GM23338 (cell line): ENCODE data around the gene ADGRG1. TPM values are rescaled to one million over a fixed set of nuclear protein-coding genes. Genes with fewer than 3 reads are reported as not detected.

Experiments
- ATAC-seq: fragments of 200-7000 bp; cut with Tn5 transposase; 3 replicates; pipeline ENCODE4 v1.9.1; 2020
- DNase-seq: peaks from one replicate; pipeline ENCODE4 v3.0.0-alpha.2; 2015; ENCODE audit warnings: low spot score
- H2AFZ ChIP-seq: fragments of 200-600 bp; sonication (generic); 2 replicates; pipeline ENCODE4 v1.8.0; 2016; ENCODE audit warnings: antibody characterized with exemption, mild to moderate bottlenecking, moderate library complexity
- H3F3A ChIP-seq: fragments of 200-600 bp; sonication (generic); replicated peaks from 2 replicates; pipeline ENCODE4 v1.8.0; 2017; ENCODE audit warnings: antibody characterized with exemption, mixed run types, low read depth
- H3K27ac ChIP-seq: fragments of 200-600 bp; sonication (generic); 2 replicates; pipeline ENCODE4 v1.6.1; 2016; ENCODE audit warnings: low read depth
- H3K27me3 ChIP-seq: fragments of 200-600 bp; sonication (generic); 2 replicates; pipeline ENCODE4 v1.8.0; 2016; ENCODE audit warnings: mild to moderate bottlenecking, mixed run types, moderate library complexity; ENCODE audit not compliant: insufficient read depth
- H3K36me3 ChIP-seq: fragments of 200-600 bp; sonication (generic); 2 replicates; pipeline ENCODE4 v1.8.0; 2016; ENCODE audit warnings: mild to moderate bottlenecking; ENCODE audit not compliant: insufficient read depth
- H3K4me1 ChIP-seq: fragments of 200-600 bp; sonication (generic); 2 replicates; pipeline ENCODE4 v1.8.0; 2016; ENCODE audit warnings: mild to moderate bottlenecking, moderate library complexity; ENCODE audit not compliant: insufficient read depth
- H3K4me2 ChIP-seq: fragments of 200-600 bp; sonication (generic); 2 replicates; pipeline ENCODE4 v1.7.1; 2017; ENCODE audit warnings: mixed run types
- H3K4me3 ChIP-seq: fragments of 200-600 bp; sonication (generic); 2 replicates; pipeline ENCODE4 v1.6.1; 2016; ENCODE audit warnings: mixed run types
- H3K79me2 ChIP-seq: fragments of 200-600 bp; sonication (generic); replicated peaks from 2 replicates; pipeline ENCODE4 v1.8.0; 2017; ENCODE audit warnings: mild to moderate bottlenecking; ENCODE audit not compliant: insufficient read depth
- H3K9me2 ChIP-seq: fragments of 200-600 bp; sonication (generic); 2 replicates; pipeline ENCODE4 v1.8.0; 2017; ENCODE audit not compliant: insufficient read depth
- H4K20me1 ChIP-seq: fragments of 200-600 bp; sonication (generic); replicated peaks from 2 replicates; pipeline ENCODE4 v1.8.0; 2017; ENCODE audit warnings: mild to moderate bottlenecking; ENCODE audit not compliant: insufficient read depth
- H3K27ac Mint-ChIP-seq: 2 replicates; pipeline ENCODE4 v1.8.0; 2020; ENCODE audit warnings: inconsistent platforms, mild to moderate bottlenecking, moderate library complexity, mixed read lengths
- H3K27me3 Mint-ChIP-seq: 3 replicates; pipeline ENCODE4 v1.8.0; 2022; ENCODE audit warnings: low read depth, mild to moderate bottlenecking, moderate library complexity, mixed read lengths, inconsistent platforms; ENCODE audit not compliant: insufficient read depth, poor library complexity
- H3K36me3 Mint-ChIP-seq: 3 replicates; pipeline ENCODE4 v1.8.0; 2021; ENCODE audit warnings: low read depth, mild to moderate bottlenecking, inconsistent platforms, moderate library complexity, mixed read lengths
- H3K4me1 Mint-ChIP-seq: 3 replicates; pipeline ENCODE4 v1.8.0; 2020; ENCODE audit warnings: mild to moderate bottlenecking, inconsistent platforms, mixed read lengths
- H3K4me3 Mint-ChIP-seq: 3 replicates; pipeline ENCODE4 v1.8.0; 2021; ENCODE audit warnings: moderate library complexity, mild to moderate bottlenecking, inconsistent platforms, mixed read lengths
- H3K9me3 Mint-ChIP-seq: 3 replicates; pipeline ENCODE4 v1.8.0; 2020; ENCODE audit warnings: moderate library complexity, mild to moderate bottlenecking, inconsistent platforms, mixed read lengths
- CREB1 ChIP-seq: fragments of 250-450 bp; sonication (Bioruptor Pico); IDR thresholded peaks from 2 replicates; pipeline ENCODE4 v1.5.0; 2020; ENCODE audit warnings: low read depth, mild to moderate bottlenecking, moderate library complexity
- EZH2 ChIP-seq: fragments of 200-600 bp; sonication (generic); IDR thresholded peaks from one replicate; pipeline ENCODE4 v1.8.0; 2017; ENCODE audit warnings: antibody characterized with exemption, mild to moderate bottlenecking, low read depth; ENCODE audit not compliant: unreplicated experiment
- EZH2phosphoT487 ChIP-seq: fragments of 200-600 bp; sonication (generic); IDR thresholded peaks from one replicate; pipeline ENCODE4 v1.8.1; 2018; ENCODE audit warnings: antibody characterized with exemption; ENCODE audit not compliant: unreplicated experiment
- JUNB ChIP-seq: IDR thresholded peaks from one replicate; pipeline ENCODE4 v1.6.1; 2016; ENCODE audit warnings: antibody characterized with exemption; ENCODE audit not compliant: unreplicated experiment
- NANOG ChIP-seq: IDR thresholded peaks from 2 replicates; pipeline ENCODE4 v1.6.1; 2016; ENCODE audit warnings: antibody characterized with exemption, borderline replicate concordance
- POLR2AphosphoS5 ChIP-seq: IDR thresholded peaks from 2 replicates; pipeline ENCODE4 v1.6.1; 2016; ENCODE audit warnings: antibody characterized with exemption, low read depth
- STAT1 ChIP-seq: IDR thresholded peaks from one replicate; pipeline ENCODE4 v1.6.1; 2016; ENCODE audit warnings: antibody characterized with exemption; ENCODE audit not compliant: unreplicated experiment
- ZNF114 ChIP-seq: fragments of 250-450 bp; sonication (Bioruptor Pico); IDR thresholded peaks from 2 replicates; pipeline ENCODE4 v1.5.0; 2020; ENCODE audit warnings: mild to moderate bottlenecking, moderate library complexity
- ZNF331 ChIP-seq: fragments of 250-450 bp; sonication (Bioruptor Pico); IDR thresholded peaks from 2 replicates; pipeline ENCODE4 v1.5.0; 2020; ENCODE audit warnings: low read depth, mild to moderate bottlenecking, moderate library complexity
- polyA plus RNA-seq: library from polyadenylated mRNA; unstranded; fragments of >200 nt; fragmentation: Nextera tagmentation; extraction: Ambion mirVana; gene quantifications from 2 replicates; pipeline ENCODE4 v1.2.1, GENCODE V29; 2016
- total RNA-seq: library from RNA; depleted of rRNA; stranded (reverse); fragments of >200 nt; shearing (Covaris generic); gene quantifications from 2 replicates; pipeline ENCODE4 v1.2.3, GENCODE V29; 2014
- TF ChIP-seq, protein P1 (sequence below): IDR thresholded peaks from 2 replicates; pipeline ENCODE4 v1.6.1; 2016; ENCODE audit warnings: antibody characterized with exemption
- TF ChIP-seq, protein P2 (sequence below), 2 experiments: fragments of 200-600 bp in 1 of 2; sonication (generic) in 1 of 2; conservative IDR thresholded peaks; 2 replicates each; pipeline versions ENCODE4 v1.5.1 to v1.6.1; 2016 to 2017; ENCODE audit warnings: antibody characterized with exemption in 2 of 2, low read depth in 2 of 2, mild to moderate bottlenecking in 2 of 2, moderate library complexity in 1 of 2
- TF ChIP-seq, protein P3 (sequence below): fragments of 250-450 bp; sonication (Bioruptor Pico); IDR thresholded peaks from 2 replicates; pipeline ENCODE4 v1.5.0; 2020; ENCODE audit warnings: mild to moderate bottlenecking, moderate library complexity
- TF ChIP-seq, protein P4 (sequence below): IDR thresholded peaks from one replicate; pipeline ENCODE4 v1.6.1; 2018; ENCODE audit warnings: antibody characterized with exemption; ENCODE audit not compliant: unreplicated experiment

Gene ADGRG1
- total and polyA plus RNA-seq, 2 experiments from 2014 or later, result 0.14 to 0.47 TPM

DNA sequence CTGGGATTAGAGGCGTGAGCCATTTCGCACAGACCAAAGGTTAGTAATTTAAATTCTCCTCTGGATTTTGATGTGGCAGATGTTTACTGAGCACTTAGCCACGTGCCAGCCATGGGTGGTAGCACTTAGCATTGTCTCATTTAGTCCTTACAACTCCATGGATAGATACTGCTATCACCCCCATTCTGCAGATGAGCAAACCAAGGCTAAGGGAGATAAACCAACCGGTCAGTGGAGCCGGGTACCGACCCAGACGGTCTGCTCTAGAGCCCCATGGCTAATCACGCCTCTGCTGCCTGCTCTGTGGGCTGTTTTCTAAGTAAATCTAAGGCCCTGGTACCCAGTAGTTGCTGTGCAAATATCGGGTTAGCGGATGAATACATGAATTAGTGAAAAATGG lies 12.6 kb upstream of the ADGRG1 start:
- Histone ChIP-seq H4K20me1 (no peaks in the 10 kb centered on the region), H3K9me2 (no peaks in the 10 kb centered on the region), H3K79me2 (no peaks in the 10 kb centered on the region), H3F3A (no peaks in the 10 kb centered on the region), H3K36me3 (no peaks in the 10 kb centered on the region), H3K4me2 (no peak overlapping the region), H2AFZ (no peak overlapping the region), H3K4me3 (no peak overlapping the region), H3K4me1 (no peaks in the 10 kb centered on the region), H3K27ac (no peak overlapping the region), H3K27me3 (no peaks in the 10 kb centered on the region)
- Mint-ChIP-seq H3K27me3 (peaks cover 8% of the 10 kb centered on the region), H3K4me3 (no peak overlapping the region), H3K27ac (no peak overlapping the region), H3K36me3 (no peaks in the 10 kb centered on the region), H3K4me1 (peaks cover 12% of the 10 kb centered on the region), H3K9me3 (no peaks in the 10 kb centered on the region)
- ATAC-seq, result no peak
- no peak for DNase-seq
- TF ChIP-seq, protein P1, sequence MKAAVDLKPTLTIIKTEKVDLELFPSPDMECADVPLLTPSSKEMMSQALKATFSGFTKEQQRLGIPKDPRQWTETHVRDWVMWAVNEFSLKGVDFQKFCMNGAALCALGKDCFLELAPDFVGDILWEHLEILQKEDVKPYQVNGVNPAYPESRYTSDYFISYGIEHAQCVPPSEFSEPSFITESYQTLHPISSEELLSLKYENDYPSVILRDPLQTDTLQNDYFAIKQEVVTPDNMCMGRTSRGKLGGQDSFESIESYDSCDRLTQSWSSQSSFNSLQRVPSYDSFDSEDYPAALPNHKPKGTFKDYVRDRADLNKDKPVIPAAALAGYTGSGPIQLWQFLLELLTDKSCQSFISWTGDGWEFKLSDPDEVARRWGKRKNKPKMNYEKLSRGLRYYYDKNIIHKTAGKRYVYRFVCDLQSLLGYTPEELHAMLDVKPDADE, result no peak
- TF ChIP-seq EZH2phosphoT487 (no peak), POLR2AphosphoS5 (no peak), ZNF114 (no peak), NANOG (no peak), STAT1 (no peak), JUNB (no peak), EZH2 (no peak), CREB1 (CRISPR knock-in tag) (no peak), ZNF331 (no peak)
- TF ChIP-seq, protein P2, sequence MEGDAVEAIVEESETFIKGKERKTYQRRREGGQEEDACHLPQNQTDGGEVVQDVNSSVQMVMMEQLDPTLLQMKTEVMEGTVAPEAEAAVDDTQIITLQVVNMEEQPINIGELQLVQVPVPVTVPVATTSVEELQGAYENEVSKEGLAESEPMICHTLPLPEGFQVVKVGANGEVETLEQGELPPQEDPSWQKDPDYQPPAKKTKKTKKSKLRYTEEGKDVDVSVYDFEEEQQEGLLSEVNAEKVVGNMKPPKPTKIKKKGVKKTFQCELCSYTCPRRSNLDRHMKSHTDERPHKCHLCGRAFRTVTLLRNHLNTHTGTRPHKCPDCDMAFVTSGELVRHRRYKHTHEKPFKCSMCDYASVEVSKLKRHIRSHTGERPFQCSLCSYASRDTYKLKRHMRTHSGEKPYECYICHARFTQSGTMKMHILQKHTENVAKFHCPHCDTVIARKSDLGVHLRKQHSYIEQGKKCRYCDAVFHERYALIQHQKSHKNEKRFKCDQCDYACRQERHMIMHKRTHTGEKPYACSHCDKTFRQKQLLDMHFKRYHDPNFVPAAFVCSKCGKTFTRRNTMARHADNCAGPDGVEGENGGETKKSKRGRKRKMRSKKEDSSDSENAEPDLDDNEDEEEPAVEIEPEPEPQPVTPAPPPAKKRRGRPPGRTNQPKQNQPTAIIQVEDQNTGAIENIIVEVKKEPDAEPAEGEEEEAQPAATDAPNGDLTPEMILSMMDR (conservative IDR thresholded peaks at IDR 0.05; ENCODE audit: low read depth in 2 of 2), result no peak
- TF ChIP-seq, protein P3, sequence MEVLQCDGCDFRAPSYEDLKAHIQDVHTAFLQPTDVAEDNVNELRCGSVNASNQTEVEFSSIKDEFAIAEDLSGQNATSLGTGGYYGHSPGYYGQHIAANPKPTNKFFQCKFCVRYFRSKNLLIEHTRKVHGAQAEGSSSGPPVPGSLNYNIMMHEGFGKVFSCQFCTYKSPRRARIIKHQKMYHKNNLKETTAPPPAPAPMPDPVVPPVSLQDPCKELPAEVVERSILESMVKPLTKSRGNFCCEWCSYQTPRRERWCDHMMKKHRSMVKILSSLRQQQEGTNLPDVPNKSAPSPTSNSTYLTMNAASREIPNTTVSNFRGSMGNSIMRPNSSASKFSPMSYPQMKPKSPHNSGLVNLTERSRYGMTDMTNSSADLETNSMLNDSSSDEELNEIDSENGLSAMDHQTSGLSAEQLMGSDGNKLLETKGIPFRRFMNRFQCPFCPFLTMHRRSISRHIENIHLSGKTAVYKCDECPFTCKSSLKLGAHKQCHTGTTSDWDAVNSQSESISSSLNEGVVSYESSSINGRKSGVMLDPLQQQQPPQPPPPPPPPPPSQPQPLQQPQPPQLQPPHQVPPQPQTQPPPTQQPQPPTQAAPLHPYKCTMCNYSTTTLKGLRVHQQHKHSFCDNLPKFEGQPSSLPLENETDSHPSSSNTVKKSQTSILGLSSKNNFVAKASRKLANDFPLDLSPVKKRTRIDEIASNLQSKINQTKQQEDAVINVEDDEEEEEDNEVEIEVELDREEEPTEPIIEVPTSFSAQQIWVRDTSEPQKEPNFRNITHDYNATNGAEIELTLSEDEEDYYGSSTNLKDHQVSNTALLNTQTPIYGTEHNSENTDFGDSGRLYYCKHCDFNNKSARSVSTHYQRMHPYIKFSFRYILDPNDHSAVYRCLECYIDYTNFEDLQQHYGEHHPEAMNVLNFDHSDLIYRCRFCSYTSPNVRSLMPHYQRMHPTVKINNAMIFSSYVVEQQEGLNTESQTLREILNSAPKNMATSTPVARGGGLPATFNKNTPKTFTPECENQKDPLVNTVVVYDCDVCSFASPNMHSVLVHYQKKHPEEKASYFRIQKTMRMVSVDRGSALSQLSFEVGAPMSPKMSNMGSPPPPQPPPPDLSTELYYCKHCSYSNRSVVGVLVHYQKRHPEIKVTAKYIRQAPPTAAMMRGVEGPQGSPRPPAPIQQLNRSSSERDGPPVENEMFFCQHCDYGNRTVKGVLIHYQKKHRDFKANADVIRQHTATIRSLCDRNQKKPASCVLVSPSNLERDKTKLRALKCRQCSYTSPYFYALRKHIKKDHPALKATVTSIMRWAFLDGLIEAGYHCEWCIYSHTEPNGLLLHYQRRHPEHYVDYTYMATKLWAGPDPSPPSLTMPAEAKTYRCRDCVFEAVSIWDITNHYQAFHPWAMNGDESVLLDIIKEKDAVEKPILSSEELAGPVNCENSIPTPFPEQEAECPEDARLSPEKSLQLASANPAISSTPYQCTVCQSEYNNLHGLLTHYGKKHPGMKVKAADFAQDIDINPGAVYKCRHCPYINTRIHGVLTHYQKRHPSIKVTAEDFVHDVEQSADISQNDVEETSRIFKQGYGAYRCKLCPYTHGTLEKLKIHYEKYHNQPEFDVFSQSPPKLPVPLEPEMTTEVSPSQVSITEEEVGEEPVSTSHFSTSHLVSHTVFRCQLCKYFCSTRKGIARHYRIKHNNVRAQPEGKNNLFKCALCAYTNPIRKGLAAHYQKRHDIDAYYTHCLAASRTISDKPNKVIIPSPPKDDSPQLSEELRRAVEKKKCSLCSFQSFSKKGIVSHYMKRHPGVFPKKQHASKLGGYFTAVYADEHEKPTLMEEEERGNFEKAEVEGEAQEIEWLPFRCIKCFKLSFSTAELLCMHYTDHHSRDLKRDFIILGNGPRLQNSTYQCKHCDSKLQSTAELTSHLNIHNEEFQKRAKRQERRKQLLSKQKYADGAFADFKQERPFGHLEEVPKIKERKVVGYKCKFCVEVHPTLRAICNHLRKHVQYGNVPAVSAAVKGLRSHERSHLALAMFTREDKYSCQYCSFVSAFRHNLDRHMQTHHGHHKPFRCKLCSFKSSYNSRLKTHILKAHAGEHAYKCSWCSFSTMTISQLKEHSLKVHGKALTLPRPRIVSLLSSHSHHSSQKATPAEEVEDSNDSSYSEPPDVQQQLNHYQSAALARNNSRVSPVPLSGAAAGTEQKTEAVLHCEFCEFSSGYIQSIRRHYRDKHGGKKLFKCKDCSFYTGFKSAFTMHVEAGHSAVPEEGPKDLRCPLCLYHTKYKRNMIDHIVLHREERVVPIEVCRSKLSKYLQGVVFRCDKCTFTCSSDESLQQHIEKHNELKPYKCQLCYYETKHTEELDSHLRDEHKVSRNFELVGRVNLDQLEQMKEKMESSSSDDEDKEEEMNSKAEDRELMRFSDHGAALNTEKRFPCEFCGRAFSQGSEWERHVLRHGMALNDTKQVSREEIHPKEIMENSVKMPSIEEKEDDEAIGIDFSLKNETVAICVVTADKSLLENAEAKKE (CRISPR knock-in tag), result no peak
- TF ChIP-seq, protein P4, sequence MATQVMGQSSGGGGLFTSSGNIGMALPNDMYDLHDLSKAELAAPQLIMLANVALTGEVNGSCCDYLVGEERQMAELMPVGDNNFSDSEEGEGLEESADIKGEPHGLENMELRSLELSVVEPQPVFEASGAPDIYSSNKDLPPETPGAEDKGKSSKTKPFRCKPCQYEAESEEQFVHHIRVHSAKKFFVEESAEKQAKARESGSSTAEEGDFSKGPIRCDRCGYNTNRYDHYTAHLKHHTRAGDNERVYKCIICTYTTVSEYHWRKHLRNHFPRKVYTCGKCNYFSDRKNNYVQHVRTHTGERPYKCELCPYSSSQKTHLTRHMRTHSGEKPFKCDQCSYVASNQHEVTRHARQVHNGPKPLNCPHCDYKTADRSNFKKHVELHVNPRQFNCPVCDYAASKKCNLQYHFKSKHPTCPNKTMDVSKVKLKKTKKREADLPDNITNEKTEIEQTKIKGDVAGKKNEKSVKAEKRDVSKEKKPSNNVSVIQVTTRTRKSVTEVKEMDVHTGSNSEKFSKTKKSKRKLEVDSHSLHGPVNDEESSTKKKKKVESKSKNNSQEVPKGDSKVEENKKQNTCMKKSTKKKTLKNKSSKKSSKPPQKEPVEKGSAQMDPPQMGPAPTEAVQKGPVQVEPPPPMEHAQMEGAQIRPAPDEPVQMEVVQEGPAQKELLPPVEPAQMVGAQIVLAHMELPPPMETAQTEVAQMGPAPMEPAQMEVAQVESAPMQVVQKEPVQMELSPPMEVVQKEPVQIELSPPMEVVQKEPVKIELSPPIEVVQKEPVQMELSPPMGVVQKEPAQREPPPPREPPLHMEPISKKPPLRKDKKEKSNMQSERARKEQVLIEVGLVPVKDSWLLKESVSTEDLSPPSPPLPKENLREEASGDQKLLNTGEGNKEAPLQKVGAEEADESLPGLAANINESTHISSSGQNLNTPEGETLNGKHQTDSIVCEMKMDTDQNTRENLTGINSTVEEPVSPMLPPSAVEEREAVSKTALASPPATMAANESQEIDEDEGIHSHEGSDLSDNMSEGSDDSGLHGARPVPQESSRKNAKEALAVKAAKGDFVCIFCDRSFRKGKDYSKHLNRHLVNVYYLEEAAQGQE, result no peak
